GM12872 (cell line): ENCODE results near the gene HSDL2.

Experiments used
- CTCF ChIP-seq: IDR thresholded peaks from 3 replicates; pipeline ENCODE4 v1.5.1; 2011; ENCODE audit warnings: low read depth, mild to moderate bottlenecking, low read length, moderate library complexity; ENCODE audit not compliant: insufficient read depth

The HSDL2 gene

GRCh38 chr9:112502175-112502946 lies 122.5 kb downstream of the HSDL2 start:
- no peak for TF ChIP-seq CTCF

- TF ChIP-seq CTCF = no peak
Observed at GRCh38 chr9:112503170-112503569, 123.3 kb downstream of the HSDL2 start.

GRCh38 chr9:112505086-112505485 lies 125.2 kb downstream of the HSDL2 start:
- TF ChIP-seq CTCF = no peak

- TF ChIP-seq CTCF = no peak
Observed at GRCh38 chr9:112505607-112506006, 125.7 kb downstream of the HSDL2 start.

GRCh38 chr9:112506571-112506970 lies 126.7 kb downstream of the HSDL2 start:
- TF ChIP-seq CTCF = no peak

GRCh38 chr9:112507001-112507680 lies 127.2 kb downstream of the HSDL2 start:
- no peak for TF ChIP-seq CTCF

GRCh38 chr9:112508377-112508776 lies 128.5 kb downstream of the HSDL2 start:
- no peak for TF ChIP-seq CTCF
